SK-N-MC (cell line): ENCODE data around the gene A3GALT2.

Source experiments
- EZH2 ChIP-seq: fragments of 200-600 bp; sonication (generic); IDR thresholded peaks from one replicate; pipeline ENCODE4 v1.6.1; 2017; ENCODE audit warnings: antibody characterized with exemption
- FOXP2 ChIP-seq: optimal IDR thresholded peaks from 2 replicates; pipeline ENCODE3; 2011; ENCODE audit warnings: mild to moderate bottlenecking, moderate library complexity; ENCODE audit not compliant: insufficient read depth; ENCODE audit errors: extremely low read length, control extremely low read depth
- POLR2AphosphoS5 ChIP-seq: IDR thresholded peaks from 2 replicates; pipeline ENCODE4 v1.6.1; 2012; ENCODE audit warnings: mild to moderate bottlenecking, low read depth, low read length, borderline replicate concordance

GRCh38 chr1:33298623-33299277, 22.1 kb downstream of the A3GALT2 start:
- TF ChIP-seq POLR2AphosphoS5 (no peak), EZH2 (no peak), FOXP2 (no peak)
